Posterior vena cava (tissue), 2 donors: ENCODE results near the gene CYP2C19. TPM values are rescaled to one million over a fixed set of nuclear protein-coding genes. Genes with fewer than 3 reads are reported as not detected.
"Not testable (repeated sequence)": the region's sequence is repeated elsewhere in the genome, so short reads cannot be mapped to it uniquely, and the experiment has no call there.

Experiments
- DNase-seq: peaks from one replicate; pipeline ENCODE4 v3.0.0-alpha.2; 2020; ENCODE audit warnings: low spot score
- intact Hi-C, 2 donors: fragments of 100-400 bp; cut with DNase I; formaldehyde crosslinking; loops; one replicate each; pipeline versions ENCODE4 v1.14.1 to v1.14.2; 2022 to 2023
- total RNA-seq, 2 donors: library from RNA; stranded (reverse); fragmentation: NEBNext Ultra II Directional; extraction: Animal tissue kit (Norgen Biotek cat#: 25700); gene quantifications; one replicate each; pipeline ENCODE4 v1.2.1, GENCODE V29; 2021
- donor health status: DM: yes; HTN: yes; CAD: no.
- donor health status: DM: yes; HTN: yes; CAD: no.

Gene CYP2C19
- total RNA-seq, 2 donors from 2014 or later, result 0.10 TPM; not detected in 1

DNA sequence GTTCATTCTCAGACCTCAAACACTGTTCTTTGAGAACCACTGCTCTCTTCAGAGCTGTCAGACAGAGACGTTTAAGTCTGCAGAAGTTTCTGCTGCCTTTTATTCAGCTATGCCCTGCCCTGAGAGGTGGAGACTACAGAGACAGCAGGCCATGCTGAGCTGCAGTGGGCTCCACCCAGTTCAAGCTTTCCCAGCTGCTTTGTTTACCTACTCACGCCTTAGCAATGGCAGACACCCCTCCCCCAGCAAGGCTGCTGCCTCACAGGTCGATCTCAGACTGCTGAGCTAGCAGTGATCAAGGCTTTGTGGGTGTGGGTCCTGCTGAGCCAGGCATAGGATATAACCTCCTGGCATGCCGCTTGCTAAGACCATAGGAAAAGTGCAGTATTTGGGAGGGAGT lies 95.5 kb downstream of the CYP2C19 start:
- DNase-seq, result no peak
- intact Hi-C loops, result no loop called here

DNA sequence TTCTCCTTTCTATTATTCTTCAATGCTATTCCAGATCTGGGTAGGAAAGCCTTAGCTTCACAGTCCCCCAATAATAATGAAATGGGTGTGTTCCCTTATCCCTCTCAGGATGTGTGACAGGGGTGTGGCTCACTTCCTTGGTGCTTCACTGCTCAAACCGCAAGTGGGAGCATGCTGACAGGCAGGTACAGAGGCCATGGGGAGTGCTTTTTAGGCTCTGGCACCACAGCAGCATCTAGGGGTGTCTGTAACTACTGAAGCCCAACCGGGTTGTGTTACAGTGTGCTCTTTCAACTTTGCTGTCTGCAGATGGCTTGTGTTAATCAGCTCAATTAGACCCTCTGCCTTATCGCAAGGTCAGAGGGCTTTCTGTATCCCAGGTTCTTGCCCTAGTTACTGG lies 96.6 kb downstream of the CYP2C19 start:
- intact Hi-C loops, result no loop called here
- no peak for DNase-seq

DNA sequence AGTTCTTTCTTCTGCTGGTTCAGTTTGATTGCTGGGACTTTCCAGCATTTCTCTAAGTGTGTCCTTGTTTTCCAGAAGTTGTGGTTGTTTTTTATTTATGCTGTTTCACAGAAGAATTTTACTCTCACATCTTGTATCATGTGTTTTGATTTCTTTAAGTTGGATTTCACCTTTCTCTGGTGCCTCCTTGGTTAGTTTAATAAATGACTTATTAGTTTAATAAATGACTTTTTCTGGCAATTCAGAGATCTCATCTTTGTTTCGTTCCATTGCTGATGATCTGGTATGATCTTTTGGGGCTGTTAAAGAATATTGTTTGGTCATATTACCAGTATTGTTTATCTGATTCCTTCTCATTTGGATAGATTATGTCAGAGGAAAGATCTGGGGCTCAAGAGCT lies 116.2 kb downstream of the CYP2C19 start:
- intact Hi-C loops, result loop anchor here in 1 of 2 donors (1.0 kb wide), 1 partner anchor 31 kb away; no protein-coding TSS in a partner anchor

DNA sequence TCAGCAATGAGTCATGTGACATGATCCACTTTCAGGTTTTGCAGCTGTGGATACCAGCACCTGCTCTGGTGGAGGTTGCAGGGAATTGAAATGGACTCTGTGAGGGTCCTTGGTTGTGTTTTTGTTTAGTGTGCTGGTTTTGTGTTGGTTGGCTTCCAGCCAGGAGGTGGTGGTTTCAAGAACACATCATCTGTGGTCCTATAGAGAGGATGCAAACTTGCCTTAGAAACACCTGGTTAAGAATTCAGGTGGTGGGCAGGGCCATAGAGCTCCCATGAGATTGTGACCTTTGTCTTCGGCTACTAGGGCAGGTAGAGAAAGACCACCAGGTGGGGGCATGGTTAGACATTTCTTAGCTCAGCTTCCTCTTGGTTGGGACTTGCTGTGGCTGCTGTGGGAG lies 116.7 kb downstream of the CYP2C19 start:
- intact Hi-C loops, result loop anchor here in 1 of 2 donors (1.0 kb wide), 1 partner anchor 30 kb away; no protein-coding TSS in a partner anchor
- no peak for DNase-seq

More for the DNA sequence above, 116.2 kb downstream of the CYP2C19 start:
- no peak for DNase-seq

DNA sequence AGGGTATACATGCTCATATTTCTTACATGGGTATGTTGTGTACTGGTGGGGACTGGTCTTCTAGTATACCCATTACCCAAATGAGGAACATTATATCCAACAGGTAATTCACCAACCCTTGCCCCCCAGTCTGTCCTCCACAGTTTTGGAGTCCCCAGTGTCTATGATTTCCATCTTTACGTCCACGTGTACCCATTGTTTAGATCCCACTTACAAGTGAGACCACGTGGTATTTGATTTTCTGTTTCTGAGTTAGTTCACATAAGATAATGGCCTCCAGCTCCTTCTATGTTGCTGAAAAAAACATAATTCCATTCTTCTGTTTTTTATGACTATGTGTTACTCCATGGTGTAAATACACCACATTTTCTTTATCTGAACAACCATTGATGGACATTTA lies 126.6 kb downstream of the CYP2C19 start:
- no peak for DNase-seq
- intact Hi-C loops, result no loop called here

DNA sequence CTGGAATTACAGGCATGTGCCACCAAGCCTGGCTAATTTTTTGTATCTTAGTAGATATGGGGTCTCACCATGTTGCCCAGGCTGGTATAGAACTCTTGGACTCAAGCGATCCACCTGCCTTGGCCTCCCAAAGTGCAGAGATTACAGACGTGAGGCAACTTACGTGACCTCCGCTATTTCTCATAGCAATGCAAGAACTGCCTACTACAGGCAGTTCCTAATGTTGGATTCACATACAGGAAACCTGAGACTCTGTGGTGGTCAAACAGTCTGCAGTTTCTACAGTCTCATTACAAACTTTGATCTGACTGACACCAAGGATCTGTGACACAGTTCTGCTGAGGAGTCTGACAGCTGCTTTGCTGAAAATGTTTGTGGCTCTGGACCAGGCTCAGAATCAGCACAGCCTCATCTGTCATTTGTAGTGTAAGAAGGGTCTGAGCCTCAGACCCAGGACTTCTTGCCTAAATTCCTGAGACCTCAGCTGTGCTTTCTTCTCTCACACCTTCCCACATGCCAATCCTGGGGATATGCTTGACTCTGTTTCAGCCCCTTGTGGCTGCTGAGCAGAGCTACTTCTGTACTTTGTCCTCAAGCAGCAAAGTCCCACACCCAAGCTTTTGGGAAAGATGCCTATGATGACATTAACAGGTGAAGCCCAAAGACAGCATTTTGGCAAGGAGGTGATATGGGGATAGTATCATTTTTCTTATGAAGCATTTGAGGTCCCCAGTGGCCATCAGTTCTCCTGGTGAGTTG lies 128.0 kb downstream of the CYP2C19 start:
- intact Hi-C loops, result no loop called here
- DNase-seq, result no peak

DNA sequence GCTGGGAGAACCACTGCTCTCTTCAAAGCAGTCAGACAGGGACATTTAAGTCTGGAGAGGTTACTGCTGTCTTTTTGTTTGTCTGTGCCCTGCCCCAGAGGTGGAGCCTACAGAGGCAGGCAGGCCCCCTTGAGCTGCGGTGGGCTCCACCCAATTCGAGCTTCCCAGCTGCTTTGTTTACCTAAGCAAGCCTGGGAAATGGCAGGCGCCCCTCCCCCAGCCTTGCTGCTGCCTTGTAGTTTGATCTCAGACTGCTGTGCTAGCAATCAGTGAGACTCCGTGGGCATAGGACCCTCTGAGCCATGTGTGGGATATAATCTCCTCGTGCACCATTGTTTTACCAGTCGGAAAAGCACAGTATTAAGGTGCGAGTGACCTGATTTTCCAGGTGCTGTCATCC lies 135.9 kb downstream of the CYP2C19 start:
- intact Hi-C loops, DNase-seq: not testable (repeated sequence)

DNA sequence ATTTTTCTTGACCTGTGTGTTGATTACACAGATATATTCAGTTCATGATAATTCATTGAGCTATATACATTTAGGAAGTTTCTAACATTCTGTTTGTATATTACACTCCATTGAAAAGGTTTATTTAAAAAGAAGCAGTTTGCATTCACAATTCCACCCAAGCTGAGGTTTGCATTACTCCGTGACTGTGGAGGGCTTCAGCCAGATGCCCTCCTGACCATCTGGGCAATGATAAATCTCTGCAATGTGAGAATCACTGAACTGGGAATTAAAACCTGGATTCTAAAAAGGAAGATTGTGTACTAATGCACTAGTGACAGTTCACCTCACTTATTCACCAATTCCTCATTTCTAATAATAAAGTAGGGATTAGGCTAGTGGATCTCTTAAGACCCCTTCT lies 139.6 kb downstream of the CYP2C19 start:
- no peak for DNase-seq
- intact Hi-C loops, result no loop called here

DNA sequence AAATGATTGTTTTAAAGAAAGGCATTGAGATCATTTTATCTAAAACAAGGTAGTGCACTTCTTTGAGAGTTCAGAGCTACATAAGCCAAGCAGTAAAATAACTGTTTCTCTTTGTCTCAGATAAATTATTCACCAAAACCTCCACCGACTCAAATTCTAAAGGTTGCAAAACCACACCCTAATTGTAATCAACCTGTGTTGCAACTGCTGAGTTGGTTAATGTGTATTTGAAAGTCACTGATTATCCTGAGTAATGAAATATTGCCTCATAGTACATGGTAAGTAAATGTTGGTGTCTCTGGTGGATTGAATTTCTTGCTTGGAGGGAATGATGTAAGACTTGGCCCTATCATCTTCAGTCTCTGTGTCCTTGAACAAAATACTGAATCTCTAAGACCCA lies 140.1 kb downstream of the CYP2C19 start:
- no peak for DNase-seq
- intact Hi-C loops, result no loop called here

Other genes starting within 250 kb of the CYP2C19 start
- gene HELLS, start 216.9 kb upstream of the CYP2C19 start, total RNA-seq, result 1 to 10 TPM; 3.6 to 5.0 TPM
- not detected for gene CYP2C18, start 79.0 kb upstream of the CYP2C19 start, total RNA-seq
- not detected for gene CYP2C9, start 176.0 kb downstream of the CYP2C19 start, total RNA-seq